Smooth muscle cell of the brain vasculature (primary cell): ENCODE results near the gene TBX10.
"Not testable (repeated sequence)": the region's sequence is repeated elsewhere in the genome, so short reads cannot be mapped to it uniquely, and the experiment has no call there.

Experiments
- DNase-seq: peaks from one replicate; pipeline ENCODE4 v3.0.0-alpha.2; 2012; ENCODE audit warnings: low read depth, low spot score

TBX10 gene

GRCh38 chr11:67639438-67639859 is at the start of gene TBX10:
TSS of gene TBX10 (minus strand) at chr11:67639763. CDS start at chr11:67639472, 291 bp downstream.
- DNase-seq = no peak

GRCh38 chr11:67689178-67689577 is 49.6 kb upstream of the TBX10 start:
- no peak for DNase-seq

DNA sequence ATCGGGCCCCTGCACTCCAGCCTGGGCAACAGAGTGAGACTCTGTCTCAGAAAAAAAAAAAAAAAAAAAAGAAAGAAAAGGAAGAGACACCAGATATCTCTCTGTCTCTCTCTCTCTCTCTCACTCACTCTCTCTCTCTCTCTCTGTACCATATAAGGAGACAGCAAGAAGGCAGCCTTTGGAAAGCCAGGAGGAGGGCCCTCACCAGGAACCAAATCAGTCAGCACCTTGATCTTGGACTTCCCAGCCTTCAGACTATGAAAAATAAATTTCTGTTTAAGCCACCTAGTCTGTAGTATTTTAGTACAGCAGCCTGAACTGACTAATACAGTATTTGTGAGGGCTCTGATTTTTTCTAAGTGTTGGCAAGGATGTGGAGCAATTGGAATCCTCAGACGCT is 48.4 kb upstream of the TBX10 start:
- DNase-seq = no peak

GRCh38 chr11:67685641-67686332 is 46.2 kb upstream of the TBX10 start:
- DNase-seq = not testable (repeated sequence)

DNA sequence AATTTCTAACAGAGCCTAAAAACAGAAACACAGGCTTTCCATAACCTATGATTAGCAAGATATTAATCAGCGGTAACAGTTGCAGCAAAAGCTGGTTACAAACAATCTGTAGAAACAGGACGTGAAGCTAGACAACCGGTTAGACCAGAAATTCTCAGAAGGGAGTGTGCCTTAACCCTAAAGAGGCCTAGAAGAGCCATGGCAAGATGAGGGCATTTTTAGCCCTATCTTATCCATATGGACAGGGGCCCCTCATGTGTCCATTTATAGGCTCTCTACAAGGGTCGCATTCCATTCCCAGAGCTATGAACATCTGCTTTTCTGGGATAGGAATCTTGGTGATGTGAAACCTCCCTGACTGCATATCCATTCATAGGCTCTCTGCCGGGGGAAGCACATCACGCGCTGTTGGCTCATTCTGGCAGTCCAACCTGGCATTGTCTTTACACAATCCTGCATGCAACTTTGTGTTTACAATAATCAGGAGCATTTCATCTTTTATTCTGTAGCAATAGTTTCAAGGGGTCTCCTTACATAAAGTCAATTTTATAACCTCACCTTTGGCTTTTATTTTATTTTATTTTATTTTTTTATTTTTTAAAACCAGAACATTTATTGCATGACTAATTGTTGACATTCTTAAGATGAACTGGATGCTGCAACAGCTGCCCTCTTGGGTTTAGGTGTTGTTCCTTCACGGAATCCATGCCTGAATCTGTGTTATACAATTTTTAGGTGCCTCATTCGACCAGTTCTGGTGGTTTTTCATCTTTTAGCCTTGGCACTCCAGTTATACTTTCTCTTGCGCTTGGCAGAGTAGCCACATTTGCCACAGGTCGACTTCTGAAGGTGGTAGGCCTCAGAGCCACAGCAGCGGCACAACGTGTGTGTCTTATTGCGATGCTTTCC is 42.8 kb upstream of the TBX10 start:
- not testable (repeated sequence) for DNase-seq

- DNase-seq = no peak
These were observed 41.3 kb upstream of the TBX10 start for GRCh38 chr11:67680696-67681470.

DNA sequence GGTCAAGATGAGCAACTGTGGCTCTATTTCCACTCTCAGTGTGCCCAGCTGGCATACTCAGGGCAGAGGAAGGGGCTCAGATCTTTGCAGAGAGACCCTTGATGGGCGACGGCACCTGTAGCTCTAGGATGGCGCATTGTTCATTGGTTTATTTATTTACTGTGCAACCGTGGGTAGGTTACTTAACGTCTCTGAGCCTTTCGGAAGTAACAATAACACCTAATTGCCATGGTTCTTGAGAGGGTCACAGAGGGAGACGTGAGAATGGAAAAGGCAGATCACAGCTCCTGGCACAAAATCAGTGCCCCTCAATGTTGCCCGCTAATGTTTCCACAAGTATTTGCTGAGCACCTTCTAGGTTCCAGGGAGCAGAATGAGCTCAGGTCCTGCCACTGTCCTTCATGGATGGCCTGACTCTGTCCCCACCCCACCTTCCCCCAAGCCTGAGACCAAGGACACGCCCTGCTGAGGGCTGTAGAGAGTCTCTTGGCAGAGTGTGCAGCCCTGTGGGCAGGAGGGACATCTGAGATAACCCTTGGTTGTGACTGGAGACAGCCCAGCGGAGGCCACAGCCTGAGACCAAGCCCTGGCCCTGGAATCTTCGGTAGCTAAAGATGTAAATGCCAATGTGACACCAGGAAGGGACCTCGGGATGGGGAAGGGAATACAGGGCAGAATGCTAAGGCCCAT is 35.6 kb upstream of the TBX10 start:
- DNase-seq = no peak

GRCh38 chr11:67674442-67674871 is 34.9 kb upstream of the TBX10 start, which contains the start of gene ALDH3B2:
TSS of gene ALDH3B2 (minus strand) at chr11:67674623. CDS start at chr11:67666935, 7,688 bp downstream.
- DNase-seq = no peak

DNA sequence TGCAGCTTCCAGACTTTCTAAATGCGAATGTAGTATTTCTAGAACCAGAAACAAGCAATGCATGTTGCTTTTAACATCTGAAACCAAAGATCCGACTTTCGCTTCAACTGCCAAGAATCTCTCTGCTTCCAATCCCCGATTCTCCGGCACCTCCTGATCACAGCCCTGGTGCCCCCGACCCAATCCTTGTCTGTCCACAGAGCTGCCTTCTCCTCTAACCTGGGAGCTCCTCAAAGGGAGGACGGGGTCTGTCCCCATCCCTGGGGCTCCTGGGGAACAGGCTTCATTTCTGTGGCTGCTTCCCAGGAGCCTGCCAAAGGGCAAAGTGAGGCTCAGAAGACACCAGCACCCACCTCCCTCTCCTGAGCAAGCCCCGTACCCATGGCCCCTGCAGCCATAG is 34.3 kb upstream of the TBX10 start:
- no peak for DNase-seq

GRCh38 chr11:67673358-67673757 is 33.8 kb upstream of the TBX10 start:
- DNase-seq = no peak

- DNase-seq = no peak
These were observed 31.6 kb upstream of the TBX10 start for GRCh38 chr11:67671211-67671520.

DNA sequence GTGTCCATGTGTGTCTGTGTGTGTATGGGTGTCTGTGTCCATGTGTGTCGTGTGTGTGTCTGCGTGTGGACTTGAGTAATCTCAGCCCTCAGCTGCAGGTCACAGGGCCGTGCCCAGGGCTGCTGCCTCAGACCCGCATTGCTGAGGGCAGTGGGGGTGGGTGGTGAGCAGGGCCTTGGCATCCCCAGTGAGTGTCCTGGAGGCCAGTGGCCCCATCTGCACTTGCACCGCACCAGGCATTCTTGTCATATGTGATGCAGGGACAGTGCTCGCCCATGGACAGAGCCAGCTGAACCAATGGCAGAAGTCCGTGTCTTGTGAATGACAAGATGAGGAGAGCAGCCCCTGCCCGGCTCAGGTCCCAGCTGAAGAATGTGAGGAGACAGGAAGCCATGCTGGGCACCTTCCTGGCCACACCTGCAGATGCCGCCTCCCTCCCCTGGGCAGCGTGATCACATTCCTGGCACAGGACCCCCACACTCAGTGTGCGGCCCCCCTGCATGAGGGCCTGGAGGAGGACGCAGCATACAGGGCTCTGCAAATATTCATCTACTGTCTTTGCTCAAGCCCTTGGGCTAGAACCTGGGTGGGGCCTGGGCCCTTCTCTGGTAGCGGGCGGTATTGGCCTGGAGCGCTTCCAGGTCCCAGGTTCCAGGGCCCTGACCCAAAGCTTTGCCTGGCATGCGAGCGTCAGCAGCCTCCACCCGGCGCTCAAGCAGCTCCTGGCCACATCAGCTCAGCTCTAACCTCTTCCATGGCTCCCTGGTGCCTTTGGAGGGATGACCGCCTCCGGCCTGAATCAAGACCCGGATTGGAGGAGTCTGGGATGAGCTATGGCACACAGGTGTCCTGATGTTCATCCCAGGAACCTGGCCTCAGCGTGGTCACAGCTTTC is 31.0 kb upstream of the TBX10 start:
- DNase-seq = no peak

GRCh38 chr11:67668192-67668551 is 28.6 kb upstream of the TBX10 start:
- DNase-seq = no peak

GRCh38 chr11:67667490-67668191 is 28.1 kb upstream of the TBX10 start:
- no peak for DNase-seq

DNA sequence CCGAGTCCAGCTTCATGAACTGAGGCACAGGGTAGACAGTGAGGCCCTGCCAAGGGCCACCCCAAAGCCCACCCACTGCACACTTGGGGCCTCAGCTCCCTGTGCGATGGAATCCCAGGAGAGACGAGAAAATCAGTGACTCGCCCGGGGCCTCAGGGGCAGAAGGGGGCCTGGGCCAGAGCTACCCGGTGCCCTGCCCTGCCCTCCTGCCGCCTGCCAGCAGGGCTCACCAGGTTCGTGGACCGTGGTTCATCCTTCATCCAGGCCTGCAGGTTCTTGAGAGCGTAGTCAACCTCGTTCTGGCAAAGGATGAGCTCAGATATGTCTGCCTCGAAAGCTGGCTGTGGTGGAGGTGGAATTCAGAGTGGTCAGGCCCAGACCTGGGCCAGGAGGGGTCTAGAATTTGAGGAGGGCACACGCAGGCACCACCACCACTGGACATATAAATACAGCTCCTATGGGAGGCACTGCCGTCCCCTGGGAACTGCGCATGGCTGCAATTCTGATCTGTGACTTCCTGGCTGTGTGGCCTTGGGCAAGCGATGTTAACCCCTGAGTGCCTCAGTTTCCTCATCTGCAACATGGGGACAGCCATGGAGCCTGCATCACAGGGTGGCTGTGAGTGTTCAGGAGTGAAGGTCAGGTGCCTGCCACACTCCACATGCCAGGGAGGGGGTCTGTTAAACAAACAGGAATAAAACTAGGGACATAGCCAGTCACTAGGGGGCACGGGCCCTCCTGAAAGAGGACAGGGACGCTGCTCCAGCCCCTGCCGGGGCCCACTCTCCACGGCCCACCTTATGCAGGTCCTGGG is 27.3 kb upstream of the TBX10 start:
- DNase-seq = no peak

- no peak for DNase-seq
These were observed 26.7 kb upstream of the TBX10 start for GRCh38 chr11:67666303-67666645.

- DNase-seq = no peak
These were observed 26.2 kb upstream of the TBX10 start for GRCh38 chr11:67665541-67666302.
